ENCODE data around the gene GNPTAB. TPM values are rescaled to one million over a fixed set of nuclear protein-coding genes. Genes with fewer than 3 reads are reported as not detected.

The GNPTAB gene
- total and polyA plus RNA-seq, 2 of the 4 experiments (the other 2 are of a cell fraction): 16.0 to 24.2 TPM

GRCh38 chr12:101852998-101853397, 22.2 kb upstream of the GNPTAB start:
- TF ChIP-seq POLR2A (IDR thresholded peaks at IDR 0.05; ENCODE audit: low read depth, low read length): no peak
- Histone ChIP-seq H3K79me1 (ENCODE audit: low read depth in 1 of 2, low read length in 2 of 2) (no peaks in the 10 kb centered on the region), H2BK5ac (ENCODE audit: low read depth, low read length, poor library complexity, severe bottlenecking) (no peak overlapping the region), H2BK120ac (ENCODE audit: low read depth, low read length) (no peak overlapping the region), H3K23ac (ENCODE audit: low read depth, low read length) (no peak overlapping the region), H3K18ac (ENCODE audit: low read depth, low read length) (no peak overlapping the region), H4K91ac (ENCODE audit: insufficient read depth, low read depth, low read length) (no peak overlapping the region), H3K56ac (ENCODE audit: extremely low read depth, insufficient read depth, low read length) (no peak overlapping the region), H2AFZ (replicated peaks; ENCODE audit: low read length, poor library complexity) (no peak overlapping the region), H2BK20ac (ENCODE audit: low read depth, low read length) (no peak overlapping the region), H3K36me3 (ENCODE audit: control insufficient read depth, insufficient read depth, low read length) (no peaks in the 10 kb centered on the region), H4K8ac (ENCODE audit: low read depth in 2 of 2, low read length in 2 of 2) (no peak overlapping the region), H4K20me1 (ENCODE audit: insufficient read depth, low read length) (no peaks in the 10 kb centered on the region), H2AK5ac (ENCODE audit: low read depth, low read length) (no peak overlapping the region), H4K5ac (ENCODE audit: low read depth, low read length) (no peak overlapping the region), H3K9me1 (ENCODE audit: insufficient read depth, low read length) (peaks cover 8% of the 10 kb centered on the region; the same call in 1 of the 2 replicates), H3K4me3 (ENCODE audit: insufficient read depth, low read depth, low read length) (no peak overlapping the region), H3K27ac (ENCODE audit: insufficient read depth, low read length) (no peak overlapping the region), H2BK15ac (ENCODE audit: low read depth, low read length) (no peak overlapping the region), H3K9me3 (ENCODE audit: control insufficient read depth, insufficient read depth, low read length) (no peaks in the 10 kb centered on the region), H3K9ac (ENCODE audit: low read depth, low read length) (no peak overlapping the region), H3K4me1 (ENCODE audit: control insufficient read depth, insufficient read depth, low read length) (peaks cover 20% of the 10 kb centered on the region), H3K4ac (ENCODE audit: low read depth, low read length) (no peak overlapping the region), H3K4me2 (ENCODE audit: low read depth, low read length) (no peak overlapping the region), H3K14ac (replicated peaks; ENCODE audit: low read depth, low read length) (no peak overlapping the region), H2AK9ac (replicated peaks; ENCODE audit: low read depth, low read length, poor library complexity) (no peak overlapping the region), H3K27me3 (ENCODE audit: control insufficient read depth, insufficient read depth, low read length) (no peaks in the 10 kb centered on the region)
- ATAC-seq (ENCODE audit: low read depth) (no peak), DNase-seq (no peak)
- CTCF ChIA-PET: no interaction called here
- POLR2A ChIA-PET (ENCODE audit: unreplicated experiment): interaction anchor here (0.6 kb wide), 1 partner anchor 38 kb away, joined by 3 read pairs; no protein-coding TSS in a partner anchor
- dilution Hi-C loops (cut with HindIII; ENCODE audit: low sequenced_read_pairs, unreplicated experiment): no loop called here
- BruUV-seq (replicated peaks): no TSS peak
- intact Hi-C loops (cut with micrococcal nuclease): no loop called here
- in situ Hi-C loops (cut with MboI; ENCODE audit: low sequenced_read_pairs): no loop called here
